Measurements from ENCODE around the gene CTNS.

- TF ChIP-seq EP300 (IDR thresholded peaks at IDR 0.05; ENCODE audit: borderline replicate concordance) (no peak), YY1 (IDR thresholded peaks at IDR 0.05; ENCODE audit: low read depth) (no peak), FOXM1 (IDR thresholded peaks at IDR 0.05; ENCODE audit: borderline replicate concordance, low read depth) (no peak), REST (IDR thresholded peaks at IDR 0.05; ENCODE audit: low read depth) (no peak), TAF1 (IDR thresholded peaks at IDR 0.05; ENCODE audit: low read depth) (no peak), MAX (IDR thresholded peaks at IDR 0.05) (no peak), ZBTB7A (IDR thresholded peaks at IDR 0.05; ENCODE audit: low read depth) (no peak), EGR1 (IDR thresholded peaks at IDR 0.05) (no peak), CEBPB (IDR thresholded peaks at IDR 0.05) (no peak), RAD21 (IDR thresholded peaks at IDR 0.05; ENCODE audit: low read depth) (no peak), CREB1 (IDR thresholded peaks at IDR 0.05; ENCODE audit: low read depth) (no peak), USF1 (IDR thresholded peaks at IDR 0.05) (no peak), TEAD4 (IDR thresholded peaks at IDR 0.05) (no peak), NFIC (IDR thresholded peaks at IDR 0.05) (no peak)
These were observed 26.9 kb upstream of the CTNS start for GRCh38 chr17:3609689-3610088.
